ENCODE data around the gene EFEMP2. TPM values are rescaled to one million over a fixed set of nuclear protein-coding genes. Genes with fewer than 3 reads are reported as not detected.

Gene EFEMP2
- total RNA-seq, 1 donor from 2014 or later: 9.2 TPM

GRCh38 chr11:65912845-65913244 lies 40.2 kb upstream of the EFEMP2 start:
- Mint-ChIP-seq H3K9me3 (no peaks in the 10 kb centered on the region), H3K4me3 (no peak overlapping the region), H3K27me3 (ENCODE audit: insufficient read depth, low read depth) (peaks cover 5% of the 10 kb centered on the region), H3K36me3 (peaks cover 5% of the 10 kb centered on the region), H3K27ac (no peak overlapping the region), H3K4me1 (peaks cover 29% of the 10 kb centered on the region)
- H4K20me1 ChIP-seq (ENCODE audit: low read depth): no peaks in the 10 kb centered on the region
- H3K9ac ChIP-seq: no peak overlapping the region
- no peak overlapping the region for H3K4me2 ChIP-seq
- peaks cover 18% of the 10 kb centered on the region for H3K27me3 ChIP-seq
- peaks cover 3% of the 10 kb centered on the region for H3K4me1 ChIP-seq
- TF ChIP-seq EZH2 (IDR thresholded peaks at IDR 0.05) (no peak), EZH2phosphoT487 (IDR thresholded peaks at IDR 0.05) (no peak), CTCF (IDR thresholded peaks at IDR 0.05) (no peak)
- no peak overlapping the region for H3K4me3 ChIP-seq
- H3F3A ChIP-seq (ENCODE audit: low read depth): peaks cover 3% of the 10 kb centered on the region
- H2AFZ ChIP-seq (replicated peaks): no peak overlapping the region
- H3K9me3 ChIP-seq (ENCODE audit: low read depth): no peaks in the 10 kb centered on the region
- no peaks in the 10 kb centered on the region for H3K36me3 ChIP-seq
- H3K79me2 ChIP-seq (ENCODE audit: low read depth): peaks cover 5% of the 10 kb centered on the region
- H3K27ac ChIP-seq: no peak overlapping the region
- no peak for DNase-seq (ENCODE audit: low spot score)

DNA sequence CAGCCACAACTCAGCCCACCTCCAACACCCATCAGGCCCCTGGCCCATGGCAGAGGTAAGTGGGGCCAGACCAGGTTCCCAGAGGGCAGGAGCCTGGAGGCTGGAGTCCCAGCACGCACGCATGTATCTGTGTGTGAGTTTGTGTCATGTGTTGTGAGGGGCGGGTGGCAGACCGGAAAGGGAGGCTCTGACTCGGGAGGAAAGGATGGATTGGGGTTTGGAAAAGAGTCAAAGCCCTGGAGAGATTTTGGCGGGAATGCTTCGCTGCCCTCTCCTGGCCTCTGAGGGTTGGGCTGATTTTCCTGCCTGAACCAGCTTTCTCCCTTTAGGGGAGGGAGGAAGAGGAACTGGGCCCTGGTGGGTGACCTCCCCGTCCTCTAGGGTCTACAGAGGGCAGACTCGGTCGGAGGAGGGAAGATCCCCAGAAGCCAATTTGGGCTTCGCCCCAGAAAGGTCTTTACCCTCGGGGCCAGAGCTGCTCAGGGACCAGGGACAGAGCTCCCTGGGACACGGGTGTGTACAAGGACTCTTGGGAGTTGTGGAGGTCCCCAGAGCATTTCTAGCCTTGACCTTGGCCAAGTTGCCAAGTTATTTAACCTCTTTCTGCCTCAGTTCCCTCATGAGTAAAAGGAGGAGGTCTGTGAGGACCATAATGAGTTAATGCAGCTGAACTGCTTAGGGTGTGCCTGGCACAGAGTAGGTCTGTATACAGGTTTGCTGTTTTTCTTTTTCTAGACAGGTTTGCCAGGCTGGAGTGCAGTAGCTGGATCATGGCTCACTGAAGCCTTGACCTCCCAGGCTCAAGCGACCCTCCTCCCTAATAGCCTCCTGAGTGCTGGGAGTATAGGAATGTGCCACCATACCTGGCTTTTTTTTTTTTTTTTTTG lies 39.3 kb upstream of the EFEMP2 start:
- Histone ChIP-seq H3K4me3 (no peak overlapping the region), H3K4me2 (no peak overlapping the region), H3F3A (ENCODE audit: low read depth) (peaks cover 3% of the 10 kb centered on the region), H4K20me1 (ENCODE audit: low read depth) (no peaks in the 10 kb centered on the region), H3K27me3 (peaks cover 27% of the 10 kb centered on the region), H3K27ac (no peak overlapping the region), H3K9ac (no peak overlapping the region), H3K36me3 (no peaks in the 10 kb centered on the region), H3K9me3 (ENCODE audit: low read depth) (no peaks in the 10 kb centered on the region), H3K79me2 (ENCODE audit: low read depth) (no peaks in the 10 kb centered on the region), H2AFZ (replicated peaks) (peak overlapping the region; percentile 86), H3K4me1 (no peaks in the 10 kb centered on the region)
- peaks cover 3% of the 10 kb centered on the region for H3K27me3 Mint-ChIP-seq (ENCODE audit: insufficient read depth, low read depth)
- TF ChIP-seq CTCF (IDR thresholded peaks at IDR 0.05): peak; percentile 49
- TF ChIP-seq EZH2phosphoT487 (IDR thresholded peaks at IDR 0.05): no peak
- DNase-seq (ENCODE audit: low spot score): peak; percentile 67
- no peaks in the 10 kb centered on the region for H3K9me3 Mint-ChIP-seq
- peak overlapping the region; percentile 96 for H3K27ac Mint-ChIP-seq
- H3K36me3 Mint-ChIP-seq: peaks cover 5% of the 10 kb centered on the region
- peak overlapping the region; percentile 57 for H3K4me3 Mint-ChIP-seq
- peaks cover 25% of the 10 kb centered on the region for H3K4me1 Mint-ChIP-seq

- Histone ChIP-seq H3K9me3 (ENCODE audit: low read depth) (no peaks in the 10 kb centered on the region), H3K4me3 (no peak overlapping the region), H3K27ac (no peak overlapping the region), H3K4me1 (no peaks in the 10 kb centered on the region), H3K79me2 (ENCODE audit: low read depth) (no peaks in the 10 kb centered on the region), H4K20me1 (ENCODE audit: low read depth) (no peaks in the 10 kb centered on the region), H3K27me3 (peaks cover 67% of the 10 kb centered on the region), H3K9ac (no peak overlapping the region), H2AFZ (replicated peaks) (no peak overlapping the region), H3K4me2 (no peak overlapping the region), H3F3A (ENCODE audit: low read depth) (peaks cover 3% of the 10 kb centered on the region), H3K36me3 (no peaks in the 10 kb centered on the region)
- TF ChIP-seq CTCF (IDR thresholded peaks at IDR 0.05) (no peak), EZH2phosphoT487 (IDR thresholded peaks at IDR 0.05) (no peak), EZH2 (IDR thresholded peaks at IDR 0.05) (no peak)
- DNase-seq (ENCODE audit: low spot score): no peak
- Mint-ChIP-seq H3K9me3 (no peaks in the 10 kb centered on the region), H3K4me1 (peaks cover 20% of the 10 kb centered on the region), H3K36me3 (no peaks in the 10 kb centered on the region), H3K27me3 (ENCODE audit: insufficient read depth, low read depth) (peaks cover 8% of the 10 kb centered on the region), H3K4me3 (peak overlapping the region; percentile 64), H3K27ac (no peak overlapping the region)
Measured at GRCh38 chr11:65907878-65908277, 35.3 kb upstream of the EFEMP2 start.

All from neural progenitor cell (in vitro differentiated cells).